Activated B cell treated with CpG ODN at 0.5 μM for 24 hours (primary cell): ENCODE results near the gene BZW2. TPM values are rescaled to one million over a fixed set of nuclear protein-coding genes. Genes with fewer than 3 reads are reported as not detected.

Source experiments
- ATAC-seq: fragments of 200-7000 bp; cut with Tn5 transposase; one replicate; pipeline ENCODE4 v1.10.0; 2021; ENCODE audit warnings: low read depth, mild to moderate bottlenecking, moderate library complexity
- CTCF ChIA-PET: fragments of 350-600 bp; sonication (Branson Sonifier 250); formaldehyde crosslinking; loops from one replicate; lab custom pipeline; 2021; ENCODE audit warnings: antibody characterized with exemption; lab: Charles Lee
- POLR2A ChIA-PET: fragments of 350-600 bp; sonication (Branson Sonifier 250); formaldehyde crosslinking; loops from one replicate; lab custom pipeline; 2021; ENCODE audit warnings: antibody characterized with exemption; lab: Charles Lee
- DNase-seq: peaks from one replicate; pipeline ENCODE4 v3.0.0; 2022
- H3K27ac Mint-ChIP-seq: one replicate; pipeline ENCODE4 v1.8.0; 2020; ENCODE audit warnings: mixed read lengths
- H3K27me3 Mint-ChIP-seq: one replicate; pipeline ENCODE4 v1.8.0; 2021; ENCODE audit warnings: mixed read lengths
- H3K36me3 Mint-ChIP-seq: one replicate; pipeline ENCODE4 v1.8.0; 2021; ENCODE audit warnings: low read depth, mixed read lengths
- H3K4me1 Mint-ChIP-seq: one replicate; pipeline ENCODE4 v1.8.0; 2021; ENCODE audit warnings: mixed read lengths
- H3K4me3 Mint-ChIP-seq: one replicate; pipeline ENCODE4 v1.8.0; 2020; ENCODE audit warnings: mild to moderate bottlenecking, mixed read lengths
- H3K9me3 Mint-ChIP-seq: one replicate; pipeline ENCODE4 v1.8.0; 2020; ENCODE audit warnings: mixed read lengths
- intact Hi-C: fragments of 100-400 bp; cut with micrococcal nuclease; formaldehyde crosslinking; loops from one replicate; pipeline ENCODE4 v1.15.1; 2024
- total RNA-seq: library from RNA; stranded (reverse); gene quantifications from 2 replicates; pipeline ENCODE4 v1.2.3, GENCODE V29; 2022
- TF ChIP-seq, protein P1 (sequence below): fragments of 200-600 bp; IDR thresholded peaks from one replicate; pipeline ENCODE4 v1.8.0; 2022; ENCODE audit warnings: antibody characterized with exemption, mild to moderate bottlenecking

BZW2 gene
- total RNA-seq, 1 donor from 2014 or later, result 47.2 TPM

DNA sequence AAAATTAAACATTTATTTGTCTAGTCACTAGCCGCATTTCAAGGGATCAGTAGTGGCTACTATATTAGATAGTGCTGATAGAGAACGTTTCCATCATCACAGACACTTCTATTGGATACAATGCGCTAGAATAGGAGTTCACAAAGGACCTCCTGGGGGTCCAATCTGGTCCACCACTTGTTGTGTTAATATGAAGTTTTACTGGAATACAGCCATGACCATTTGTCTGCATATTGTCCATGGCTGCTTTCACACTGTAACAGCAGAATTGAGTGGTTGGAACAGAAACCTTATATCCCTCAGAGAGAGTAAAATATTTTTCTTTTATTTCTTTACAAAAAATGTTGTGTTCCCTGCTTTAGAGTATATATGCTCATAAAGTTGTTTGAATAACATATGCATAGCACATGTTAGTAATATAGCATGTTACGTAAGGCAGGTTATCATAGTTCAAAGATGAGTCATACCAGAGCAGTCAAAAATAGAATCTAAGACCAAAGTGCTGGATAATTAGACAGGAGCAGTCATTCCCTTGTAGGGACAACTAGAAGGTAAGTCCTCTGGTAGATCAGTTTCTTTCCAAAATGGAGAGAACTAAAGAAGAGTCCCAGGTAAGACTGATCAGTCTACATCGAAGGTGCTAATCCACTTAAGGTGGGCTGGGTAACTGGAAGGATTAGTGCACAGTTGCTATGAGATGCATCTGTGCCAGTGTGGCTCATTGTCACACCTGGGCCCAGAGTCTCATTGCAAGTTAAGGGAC is 14.9 kb downstream of the BZW2 start:
- Mint-ChIP-seq H3K4me3 (no peak overlapping the region), H3K27ac (no peak overlapping the region), H3K9me3 (no peaks in the 10 kb centered on the region), H3K27me3 (no peaks in the 10 kb centered on the region), H3K36me3 (peaks cover 15% of the 10 kb centered on the region), H3K4me1 (peaks cover 17% of the 10 kb centered on the region)
- no peak for DNase-seq
- no peak for ATAC-seq
- TF ChIP-seq, protein P1, sequence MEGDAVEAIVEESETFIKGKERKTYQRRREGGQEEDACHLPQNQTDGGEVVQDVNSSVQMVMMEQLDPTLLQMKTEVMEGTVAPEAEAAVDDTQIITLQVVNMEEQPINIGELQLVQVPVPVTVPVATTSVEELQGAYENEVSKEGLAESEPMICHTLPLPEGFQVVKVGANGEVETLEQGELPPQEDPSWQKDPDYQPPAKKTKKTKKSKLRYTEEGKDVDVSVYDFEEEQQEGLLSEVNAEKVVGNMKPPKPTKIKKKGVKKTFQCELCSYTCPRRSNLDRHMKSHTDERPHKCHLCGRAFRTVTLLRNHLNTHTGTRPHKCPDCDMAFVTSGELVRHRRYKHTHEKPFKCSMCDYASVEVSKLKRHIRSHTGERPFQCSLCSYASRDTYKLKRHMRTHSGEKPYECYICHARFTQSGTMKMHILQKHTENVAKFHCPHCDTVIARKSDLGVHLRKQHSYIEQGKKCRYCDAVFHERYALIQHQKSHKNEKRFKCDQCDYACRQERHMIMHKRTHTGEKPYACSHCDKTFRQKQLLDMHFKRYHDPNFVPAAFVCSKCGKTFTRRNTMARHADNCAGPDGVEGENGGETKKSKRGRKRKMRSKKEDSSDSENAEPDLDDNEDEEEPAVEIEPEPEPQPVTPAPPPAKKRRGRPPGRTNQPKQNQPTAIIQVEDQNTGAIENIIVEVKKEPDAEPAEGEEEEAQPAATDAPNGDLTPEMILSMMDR, result no peak
- ChIA-PET CTCF (no interaction called here), POLR2A (no interaction called here)
- intact Hi-C loops, result loop anchor here (1.0 to 2.0 kb wide), 2 partner anchors 8 to 14 kb away; partner anchors contain the start of gene BZW2

DNA sequence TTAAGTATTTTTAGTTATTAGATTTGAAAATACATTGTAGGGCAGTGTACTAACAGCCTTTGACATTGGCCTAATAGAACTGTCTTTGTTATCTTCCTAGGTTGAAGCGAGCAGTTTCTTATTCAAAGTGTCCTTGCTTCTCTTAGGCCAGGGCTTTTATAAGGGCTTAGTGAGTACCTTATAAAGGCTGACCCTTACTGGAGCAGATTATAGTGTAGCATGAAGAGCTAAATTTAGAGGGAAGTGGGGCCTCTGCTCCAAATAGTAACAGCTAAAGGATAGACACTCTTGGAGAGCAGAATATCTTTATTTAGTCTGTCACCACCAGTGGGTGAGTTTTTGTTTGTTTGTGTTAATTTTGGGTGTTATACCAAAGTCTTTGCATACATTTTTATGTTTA is 15.9 kb downstream of the BZW2 start:
- H3K4me1 Mint-ChIP-seq, result peaks cover 14% of the 10 kb centered on the region
- H3K27ac Mint-ChIP-seq, result no peak overlapping the region
- ChIA-PET POLR2A (no interaction called here), CTCF (no interaction called here)
- H3K36me3 Mint-ChIP-seq, result peaks cover 14% of the 10 kb centered on the region
- ATAC-seq (no peak), DNase-seq (no peak)
- no peaks in the 10 kb centered on the region for H3K9me3 Mint-ChIP-seq
- intact Hi-C loops, result loop anchor here (1.0 to 2.0 kb wide), 2 partner anchors 9 to 15 kb away; partner anchors contain the start of gene BZW2
- H3K4me3 Mint-ChIP-seq, result no peak overlapping the region
- no peaks in the 10 kb centered on the region for H3K27me3 Mint-ChIP-seq
- TF ChIP-seq, protein P1, result no peak

DNA sequence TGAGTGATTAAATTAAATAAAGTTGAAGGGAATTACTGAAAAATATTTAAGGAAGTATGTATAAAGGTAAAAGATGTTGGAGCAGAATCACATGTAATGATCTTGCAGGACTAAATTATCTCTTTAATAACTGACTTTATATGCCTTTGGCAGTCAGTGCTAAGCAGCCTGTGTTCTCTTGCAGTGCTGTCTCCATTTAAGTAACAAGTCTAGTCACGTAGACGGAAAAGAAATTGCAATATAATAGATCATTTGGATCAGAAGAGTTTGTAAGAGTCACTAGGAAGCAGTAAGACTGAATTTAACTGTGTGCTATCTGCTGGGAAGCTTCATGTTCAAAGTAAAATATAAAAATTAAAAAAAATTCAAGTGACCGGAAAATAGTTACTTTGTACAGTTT is 21.4 kb downstream of the BZW2 start:
- Mint-ChIP-seq H3K27ac (no peak overlapping the region), H3K4me1 (peaks cover 2% of the 10 kb centered on the region), H3K27me3 (no peaks in the 10 kb centered on the region), H3K36me3 (peaks cover 52% of the 10 kb centered on the region), H3K4me3 (no peak overlapping the region), H3K9me3 (no peaks in the 10 kb centered on the region)
- TF ChIP-seq, protein P1, result no peak
- POLR2A ChIA-PET, result no interaction called here
- CTCF ChIA-PET, result no interaction called here
- DNase-seq, result no peak
- intact Hi-C loops, result no loop called here
- ATAC-seq, result no peak

DNA sequence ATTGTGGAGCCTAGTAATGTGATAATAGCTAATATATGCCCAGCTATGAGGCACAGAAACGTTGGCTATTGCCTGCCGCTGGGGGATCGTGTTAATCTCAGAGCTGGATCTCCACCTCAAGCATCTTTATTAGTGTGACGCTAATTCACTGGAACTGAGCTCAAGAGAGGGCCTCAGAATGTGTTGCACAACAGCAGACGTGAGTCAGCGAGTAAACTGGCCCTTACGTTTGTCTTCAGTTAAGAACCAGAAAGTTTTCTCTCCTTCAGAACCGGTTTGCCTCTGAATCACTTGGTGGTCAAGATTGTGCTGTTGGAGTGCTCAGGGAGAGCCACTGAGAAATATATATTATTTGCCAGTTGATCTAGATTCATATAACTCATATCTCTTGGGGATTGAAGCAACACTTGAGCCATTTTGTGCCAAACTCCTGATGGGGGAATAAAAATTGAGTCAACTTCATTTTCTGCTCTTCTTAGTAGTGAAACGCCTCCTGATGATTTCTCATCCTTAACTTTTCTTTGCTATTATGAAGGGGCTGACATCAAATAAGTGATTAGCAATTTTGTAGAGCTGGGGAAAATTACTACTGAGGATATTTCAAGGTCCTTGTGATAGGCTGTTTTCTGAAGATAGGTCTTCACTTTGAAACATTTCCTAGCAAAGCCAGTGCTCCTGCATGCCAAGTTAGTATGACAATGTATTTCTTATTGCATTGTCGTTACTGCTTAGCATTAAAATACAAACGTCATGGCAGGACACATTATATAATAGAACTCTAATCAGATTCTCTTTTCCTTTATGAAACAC is 22.3 kb downstream of the BZW2 start:
- TF ChIP-seq, protein P1, result no peak
- Mint-ChIP-seq H3K36me3 (peaks cover 59% of the 10 kb centered on the region), H3K4me1 (no peaks in the 10 kb centered on the region), H3K27me3 (no peaks in the 10 kb centered on the region), H3K27ac (no peak overlapping the region), H3K4me3 (no peak overlapping the region), H3K9me3 (no peaks in the 10 kb centered on the region)
- ATAC-seq (no peak), DNase-seq (no peak)
- ChIA-PET POLR2A (no interaction called here), CTCF (no interaction called here)
- intact Hi-C loops, result no loop called here

DNA sequence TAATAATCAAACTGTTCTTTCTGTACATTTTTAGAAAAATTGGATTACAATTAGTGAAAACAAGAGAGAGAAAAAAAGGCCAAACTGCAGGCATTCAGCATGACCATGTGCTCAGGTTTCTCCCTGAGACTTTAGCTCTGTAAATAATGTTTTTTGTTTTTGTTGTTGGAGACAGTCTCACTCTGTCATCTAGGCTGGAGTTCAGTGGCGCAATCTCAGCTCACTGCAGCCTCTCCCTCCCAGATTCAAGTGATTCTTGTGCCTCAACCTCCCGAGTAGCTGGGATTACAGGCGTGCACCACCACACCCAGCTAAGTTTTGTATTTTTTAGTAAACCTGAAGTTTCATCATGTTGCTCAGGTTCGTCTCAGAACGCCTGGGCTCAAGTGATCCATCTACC is 23.0 kb downstream of the BZW2 start:
- ChIA-PET CTCF (no interaction called here), POLR2A (no interaction called here)

More for the DNA sequence above, 23.0 kb downstream of the BZW2 start:
- H3K36me3 Mint-ChIP-seq, result peaks cover 59% of the 10 kb centered on the region
- intact Hi-C loops, result no loop called here
- DNase-seq (no peak), ATAC-seq (no peak)
- TF ChIP-seq, protein P1, result no peak
- H3K27ac Mint-ChIP-seq, result no peak overlapping the region
- H3K9me3 Mint-ChIP-seq, result no peaks in the 10 kb centered on the region
- no peak overlapping the region for H3K4me3 Mint-ChIP-seq
- no peaks in the 10 kb centered on the region for H3K27me3 Mint-ChIP-seq
- no peaks in the 10 kb centered on the region for H3K4me1 Mint-ChIP-seq
